Activated CD8-positive, alpha-beta memory T cell treated with anti-CD3 and anti-CD28 coated beads for 1 hour (primary cell): ENCODE results near the gene SPACA6.
"Not testable (repeated sequence)": the region's sequence is repeated elsewhere in the genome, so short reads cannot be mapped to it uniquely, and the experiment has no call there.

Experiments used
- DNase-seq, 2 donors: peaks; one replicate each; pipeline ENCODE4 v3.0.0-alpha.2; 2020; ENCODE audit warnings: low read depth in 1 of 2; ENCODE audit errors: extremely low read depth in 1 of 2

Gene SPACA6, protein sequence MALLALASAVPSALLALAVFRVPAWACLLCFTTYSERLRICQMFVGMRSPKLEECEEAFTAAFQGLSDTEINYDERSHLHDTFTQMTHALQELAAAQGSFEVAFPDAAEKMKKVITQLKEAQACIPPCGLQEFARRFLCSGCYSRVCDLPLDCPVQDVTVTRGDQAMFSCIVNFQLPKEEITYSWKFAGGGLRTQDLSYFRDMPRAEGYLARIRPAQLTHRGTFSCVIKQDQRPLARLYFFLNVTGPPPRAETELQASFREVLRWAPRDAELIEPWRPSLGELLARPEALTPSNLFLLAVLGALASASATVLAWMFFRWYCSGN

DNA sequence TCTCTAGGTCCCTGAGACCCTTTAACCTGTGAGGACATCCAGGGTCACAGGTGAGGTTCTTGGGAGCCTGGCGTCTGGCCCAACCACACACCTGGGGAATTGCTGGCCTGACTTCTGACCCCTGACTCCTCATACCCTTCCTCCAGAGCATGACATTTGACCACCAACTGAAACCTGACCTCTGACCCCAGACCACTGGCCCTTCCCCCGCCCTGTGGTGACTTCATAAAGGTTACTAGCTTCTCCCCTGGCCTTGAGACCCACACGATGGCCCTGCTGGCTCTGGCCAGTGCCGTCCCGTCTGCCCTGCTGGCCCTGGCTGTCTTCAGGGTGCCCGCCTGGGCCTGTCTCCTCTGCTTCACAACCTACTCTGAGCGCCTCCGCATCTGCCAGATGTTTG lies at the start of gene SPACA6:
SPACA6 (plus strand) TSS at position 71 of the 400 bp plus-strand sequence; CDS start at position 268, 197 bp downstream.
- DNase-seq, result no peak

DNA sequence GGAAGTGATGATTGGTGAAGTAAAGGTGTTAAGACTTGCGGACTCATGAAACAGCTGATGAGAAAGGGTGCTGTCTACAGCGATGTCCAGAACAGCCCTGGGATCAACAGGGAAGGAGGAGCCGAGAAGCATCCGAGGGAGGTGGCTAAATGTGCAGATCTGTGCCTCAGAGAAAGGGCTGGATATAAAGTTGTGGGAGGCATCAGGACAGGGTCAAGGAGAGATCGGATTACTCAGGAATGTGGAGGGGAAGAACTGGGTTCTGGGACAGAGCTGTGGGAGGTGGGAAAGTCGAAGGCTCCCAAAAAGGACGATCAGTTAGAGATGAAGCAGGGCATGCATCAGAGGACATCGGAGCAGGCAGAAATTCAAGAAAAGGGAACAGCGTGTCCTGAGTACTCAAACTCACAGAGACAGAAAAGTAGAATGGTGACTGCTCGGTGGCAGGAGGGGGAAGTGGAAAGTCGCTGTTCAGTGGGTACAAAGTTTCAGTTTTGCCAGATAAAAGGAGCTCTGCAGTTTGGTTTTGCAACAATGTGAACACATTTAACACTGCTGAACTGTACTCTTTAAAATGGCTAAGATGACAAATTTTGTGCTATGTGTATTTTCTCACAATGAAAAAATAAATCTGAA lies 48.4 kb upstream of the SPACA6 start:
- no peak for DNase-seq

DNA sequence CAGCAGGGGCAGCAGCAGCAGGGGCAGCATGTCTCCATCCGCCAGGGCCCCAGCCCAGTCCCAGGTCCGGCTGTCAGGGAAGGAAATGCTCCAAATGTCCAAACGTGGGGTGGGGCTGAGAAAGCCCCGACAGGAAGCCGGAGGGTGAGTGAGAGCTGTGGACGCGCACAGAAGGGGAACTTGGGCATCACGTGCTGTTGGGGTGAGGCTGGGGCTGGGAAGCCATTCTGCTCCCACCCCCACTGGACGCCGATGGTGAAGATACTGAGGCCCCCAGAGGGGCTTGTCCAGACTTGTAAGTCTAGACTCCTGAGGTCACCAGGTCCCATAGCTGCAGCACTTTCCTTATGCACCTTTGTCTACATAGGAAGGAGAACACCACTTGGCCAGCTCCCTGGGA lies 46.4 kb upstream of the SPACA6 start, which contains the start of gene SIGLEC14:
SIGLEC14 (minus strand) TSS at position 96 of the 400 bp plus-strand sequence; CDS start at position 30, 66 bp downstream.
- not testable (repeated sequence) for DNase-seq

DNA sequence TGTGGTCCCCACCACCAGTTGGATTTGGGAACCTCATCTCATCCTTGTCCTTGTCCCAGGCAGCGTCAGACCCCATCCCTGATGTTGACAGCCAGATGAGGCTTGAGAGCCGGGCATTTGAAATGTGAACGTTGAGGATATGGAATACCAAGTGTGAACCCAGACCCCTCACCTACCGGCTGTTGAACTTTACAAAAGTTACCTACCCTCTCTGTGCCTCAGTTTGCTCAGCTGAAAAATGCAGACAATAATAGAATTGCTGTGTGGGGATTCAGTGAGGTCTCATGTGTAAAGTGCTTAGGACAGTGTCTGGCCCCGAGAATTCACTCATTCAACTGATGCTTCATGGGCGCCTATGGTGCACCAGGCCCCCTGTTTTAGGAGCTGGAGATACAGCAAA lies 45.8 kb upstream of the SPACA6 start:
- DNase-seq, result no peak

DNA sequence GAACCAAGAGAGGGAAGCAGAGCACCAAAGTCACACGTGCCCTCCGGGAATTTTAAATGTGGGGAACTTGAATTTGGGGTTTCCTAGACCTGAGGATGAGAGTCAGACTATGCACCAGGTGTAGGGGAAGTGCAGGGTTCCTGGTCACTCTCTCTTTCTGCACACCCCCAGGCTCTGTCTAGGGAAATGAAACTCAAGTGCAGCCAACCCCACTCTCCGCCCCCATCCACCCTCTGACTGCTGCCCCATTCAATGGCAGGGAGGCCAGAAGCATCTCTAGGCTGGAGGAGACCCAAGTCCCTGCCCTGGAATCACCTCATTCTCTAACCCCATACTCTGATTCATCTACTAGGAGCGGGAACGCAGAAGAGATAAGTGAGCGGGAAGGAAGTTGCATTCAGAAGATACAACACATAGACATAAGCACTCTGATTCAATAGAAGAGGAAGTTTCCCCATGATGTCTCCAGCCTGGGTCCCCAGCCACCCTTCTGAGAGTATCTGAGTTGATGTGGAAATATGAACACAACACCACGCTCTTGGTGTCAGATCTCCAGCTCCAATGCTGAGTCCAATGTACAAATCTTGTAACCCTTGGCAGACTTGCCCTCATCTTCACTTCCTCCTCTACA lies 41.8 kb upstream of the SPACA6 start:
- no peak for DNase-seq

DNA sequence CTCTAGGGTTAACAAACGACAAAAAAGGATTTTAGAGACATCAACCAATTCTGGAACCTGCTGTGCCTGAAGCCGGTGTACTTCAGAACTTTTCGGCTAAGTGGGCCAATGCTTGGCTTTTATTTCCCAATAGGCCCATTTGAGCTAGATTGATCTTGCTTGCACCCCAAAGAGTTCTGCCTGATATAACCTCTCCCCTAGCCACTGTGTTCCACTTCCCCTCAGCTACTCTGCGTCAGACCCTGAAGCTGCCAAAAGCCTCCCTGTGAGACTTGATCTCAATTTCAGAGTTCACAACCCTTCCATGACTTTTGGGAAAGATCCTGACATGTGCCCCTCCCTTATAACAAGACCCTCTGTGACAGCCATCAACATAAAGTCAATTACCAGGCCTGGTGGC lies 40.9 kb upstream of the SPACA6 start:
- no peak for DNase-seq

DNA sequence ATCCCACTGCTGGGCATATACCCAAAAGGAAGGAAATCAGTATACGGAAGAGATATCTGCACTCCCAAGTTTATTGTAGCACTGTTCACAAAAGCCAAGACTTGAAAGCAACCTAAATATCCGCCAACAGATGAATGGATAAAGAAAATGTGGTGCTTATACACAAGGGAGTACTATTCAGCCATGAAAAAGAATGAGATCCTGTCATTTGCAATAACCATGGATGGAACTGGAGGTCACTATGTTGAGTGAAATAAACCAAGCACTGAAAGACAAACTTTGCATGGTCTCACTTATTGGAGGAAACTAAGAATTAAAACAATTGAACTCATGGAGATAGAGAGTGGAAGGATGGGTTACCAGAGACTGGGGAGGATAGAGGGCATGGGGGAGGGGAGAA lies 40.0 kb upstream of the SPACA6 start:
- DNase-seq, result no peak

DNA sequence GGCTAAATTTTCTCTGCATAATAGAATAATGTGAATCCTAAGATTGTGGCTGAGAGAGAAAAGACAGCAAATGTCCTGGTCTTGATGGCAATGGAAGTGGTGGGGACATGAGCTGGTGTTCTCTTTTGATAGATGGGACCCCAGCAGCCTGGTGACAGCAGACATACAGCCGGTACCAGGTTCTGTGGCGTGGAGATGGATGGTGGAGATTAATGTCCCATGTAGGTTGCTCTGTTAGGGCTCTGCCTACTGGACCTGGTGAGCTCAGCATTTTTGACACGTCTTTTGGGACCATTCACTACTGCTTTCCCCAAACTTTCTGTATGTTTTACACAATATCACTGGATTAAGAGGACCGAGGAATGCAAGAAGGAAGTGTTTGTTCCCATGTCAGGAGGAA lies 38.3 kb upstream of the SPACA6 start:
- DNase-seq, result no peak

DNA sequence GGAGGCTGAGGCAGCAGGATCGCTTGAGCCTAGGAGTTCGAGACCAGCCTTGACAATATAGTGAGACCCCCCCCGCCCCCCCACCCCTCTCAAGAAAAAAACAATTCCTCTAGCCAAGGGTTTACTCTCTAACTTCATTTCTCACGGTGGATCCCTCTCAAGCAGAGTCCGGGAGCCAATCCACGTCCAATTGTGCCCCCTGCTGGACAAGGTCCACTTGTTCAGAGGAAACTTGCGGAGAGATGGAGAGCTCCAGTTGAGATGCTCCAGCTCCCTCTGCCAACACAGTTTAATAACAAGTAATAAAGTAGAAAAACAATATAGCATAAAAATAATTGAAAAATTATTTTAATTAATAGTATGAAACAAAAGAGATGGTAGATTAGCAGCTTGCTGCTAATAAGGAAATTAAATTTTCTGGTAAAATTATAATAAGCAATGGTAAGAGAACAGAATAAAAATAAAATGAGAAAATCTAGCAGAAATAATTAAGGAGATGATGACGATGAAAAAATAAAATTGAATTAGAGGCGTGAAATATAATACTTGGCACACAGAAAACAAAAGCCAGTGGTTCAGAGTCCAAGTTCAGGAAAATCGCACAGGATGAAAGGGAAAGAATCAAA lies 32.0 kb upstream of the SPACA6 start:
- DNase-seq, result no peak

DNA sequence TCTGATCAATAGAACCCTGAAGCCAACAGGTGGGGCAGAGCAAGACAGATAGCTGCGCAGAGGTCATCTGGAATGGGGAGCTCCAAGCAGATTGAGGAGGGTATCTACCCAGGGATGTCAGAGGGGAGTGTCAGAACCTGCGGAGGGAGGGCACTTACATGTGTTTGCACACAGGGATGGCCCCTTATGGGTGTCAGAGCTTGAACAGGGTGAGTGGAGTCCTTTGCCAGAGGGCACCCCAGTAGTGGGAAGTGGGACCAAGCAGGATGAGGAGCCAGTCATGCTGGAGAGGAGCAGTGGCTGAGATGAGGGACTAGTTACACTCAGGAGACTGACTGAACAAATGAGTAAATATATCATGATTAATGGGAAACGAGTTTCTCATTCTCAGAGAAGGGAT lies 29.5 kb upstream of the SPACA6 start:
- DNase-seq, result no peak

DNA sequence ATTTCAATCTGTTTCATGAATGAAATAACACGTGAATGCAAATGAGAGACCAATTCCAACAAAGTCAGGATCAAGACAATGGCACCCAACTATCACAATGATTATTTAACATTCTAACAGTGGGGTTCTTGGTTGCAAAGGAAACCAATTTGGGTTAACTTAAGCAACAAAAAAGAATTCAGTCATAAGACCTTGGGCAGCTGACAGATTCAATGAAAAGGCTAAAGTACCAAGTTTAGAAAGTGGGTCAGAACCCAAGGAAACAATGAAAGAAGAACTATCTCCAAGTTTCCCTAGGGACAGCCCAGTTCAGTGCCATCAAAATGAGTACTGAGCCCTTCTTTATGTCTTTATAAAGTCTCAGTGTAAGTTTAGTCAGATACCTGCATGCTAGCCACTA lies 29.0 kb upstream of the SPACA6 start:
- no peak for DNase-seq

DNA sequence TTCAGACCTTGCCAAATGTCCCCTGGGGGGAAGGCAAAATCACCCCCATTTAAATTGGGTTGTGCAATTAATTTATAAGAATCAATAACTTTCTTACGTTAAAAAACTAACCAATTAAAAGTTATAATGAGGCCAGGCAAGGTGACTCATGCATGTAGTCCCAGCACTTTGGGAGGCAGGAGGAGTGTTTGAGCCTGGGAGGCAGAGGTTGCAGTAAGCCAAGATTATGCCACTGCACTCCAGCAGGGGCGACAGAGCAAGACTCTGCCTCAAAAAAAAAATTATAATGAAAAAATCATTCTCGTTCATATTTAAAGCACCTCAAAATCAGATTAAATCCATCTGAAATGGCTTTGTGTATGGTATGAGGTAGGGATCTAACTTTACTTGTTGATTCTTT lies 28.1 kb upstream of the SPACA6 start:
- no peak for DNase-seq

DNA sequence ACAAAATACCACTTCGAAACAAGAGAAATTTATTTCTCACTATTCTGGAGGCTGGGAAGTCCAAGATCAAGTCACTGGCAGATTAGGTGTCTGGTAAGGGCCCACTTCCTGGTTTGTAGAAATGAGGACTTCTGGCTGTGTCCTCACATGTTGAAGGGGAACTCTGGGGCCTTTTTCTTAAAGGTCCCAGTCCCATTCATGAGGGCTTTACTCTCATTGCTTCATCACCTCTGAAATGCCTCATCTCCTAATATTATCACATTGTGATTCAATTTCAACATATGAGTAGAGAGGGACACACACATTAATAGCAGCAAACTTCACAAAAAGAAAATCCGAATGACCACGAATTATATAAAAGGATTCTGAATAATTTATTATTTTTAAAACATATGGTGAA lies 24.9 kb upstream of the SPACA6 start:
- DNase-seq, result no peak

DNA sequence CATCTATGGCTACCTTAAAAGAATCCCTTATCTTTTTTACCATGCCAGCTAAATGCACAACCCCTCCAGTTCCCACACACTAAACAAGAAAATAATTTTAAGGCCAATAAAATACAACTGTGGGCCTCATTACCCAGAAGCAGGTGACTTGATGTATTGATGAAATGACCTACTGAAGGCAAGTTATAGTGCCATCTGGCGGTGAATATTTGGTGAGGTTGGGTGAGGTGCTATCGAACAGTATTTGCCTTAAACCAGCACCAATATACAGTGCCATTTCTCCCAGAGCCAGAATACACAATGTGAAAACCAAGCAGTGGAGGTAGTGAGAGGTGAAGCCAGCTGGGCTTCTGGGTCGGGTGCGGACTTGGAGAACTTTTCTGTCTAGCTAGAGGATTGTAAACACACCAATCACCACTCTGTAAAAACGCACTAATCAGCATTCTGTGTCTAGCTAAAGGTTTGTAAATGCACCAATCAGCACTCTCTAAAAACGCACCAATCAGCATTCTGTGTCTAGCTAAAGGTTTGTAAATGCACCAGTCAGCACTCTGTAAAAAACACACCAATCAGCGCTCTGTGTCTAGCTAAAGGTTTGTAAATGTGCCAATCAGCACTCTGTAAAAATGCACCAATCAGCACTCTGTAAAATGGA lies 17.1 kb upstream of the SPACA6 start:
- not testable (repeated sequence) for DNase-seq

DNA sequence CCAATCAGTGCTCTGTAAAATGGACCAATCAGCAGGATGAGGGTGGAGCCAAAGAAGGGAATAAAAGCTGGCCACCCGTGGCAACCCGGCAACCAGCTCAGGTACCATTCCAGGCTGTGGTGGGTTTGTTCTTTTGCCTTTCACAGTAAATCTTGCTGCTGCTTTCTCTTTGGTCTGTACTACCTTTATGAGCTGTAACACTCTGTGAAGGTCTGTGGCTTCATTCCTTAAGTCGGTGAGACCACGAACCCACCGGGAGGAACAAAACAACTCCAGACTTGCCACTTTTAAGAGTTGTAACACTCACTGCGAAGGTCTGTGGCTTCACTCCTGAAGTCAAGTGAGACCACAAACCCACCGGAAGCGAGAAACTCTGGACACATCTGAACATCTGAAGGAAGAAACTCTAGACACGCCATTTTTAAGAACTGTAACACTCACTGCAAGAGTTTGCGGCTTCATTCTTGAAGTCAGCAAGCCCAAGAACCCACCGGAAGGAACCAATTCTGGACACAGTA lies 16.5 kb upstream of the SPACA6 start:
- no peak for DNase-seq

DNA sequence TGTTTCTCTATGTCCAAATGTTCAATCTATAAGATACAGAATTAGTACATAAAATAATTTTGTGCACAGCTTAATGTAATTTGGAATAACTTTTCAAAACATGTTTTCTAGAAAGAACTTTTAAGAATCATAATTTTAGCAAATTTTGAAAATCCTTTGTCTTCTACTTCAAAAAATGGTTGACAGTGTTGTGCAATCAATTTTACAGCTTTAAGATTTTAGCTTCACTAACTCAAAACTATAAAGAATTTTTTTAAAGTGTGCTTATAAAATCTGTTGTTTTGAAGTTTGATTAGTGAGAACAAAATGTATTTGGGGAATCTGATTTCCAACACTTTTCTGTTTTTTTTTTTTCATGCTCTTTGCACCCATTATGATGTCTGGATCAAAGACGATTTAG lies 12.7 kb upstream of the SPACA6 start:
- no peak for DNase-seq

DNA sequence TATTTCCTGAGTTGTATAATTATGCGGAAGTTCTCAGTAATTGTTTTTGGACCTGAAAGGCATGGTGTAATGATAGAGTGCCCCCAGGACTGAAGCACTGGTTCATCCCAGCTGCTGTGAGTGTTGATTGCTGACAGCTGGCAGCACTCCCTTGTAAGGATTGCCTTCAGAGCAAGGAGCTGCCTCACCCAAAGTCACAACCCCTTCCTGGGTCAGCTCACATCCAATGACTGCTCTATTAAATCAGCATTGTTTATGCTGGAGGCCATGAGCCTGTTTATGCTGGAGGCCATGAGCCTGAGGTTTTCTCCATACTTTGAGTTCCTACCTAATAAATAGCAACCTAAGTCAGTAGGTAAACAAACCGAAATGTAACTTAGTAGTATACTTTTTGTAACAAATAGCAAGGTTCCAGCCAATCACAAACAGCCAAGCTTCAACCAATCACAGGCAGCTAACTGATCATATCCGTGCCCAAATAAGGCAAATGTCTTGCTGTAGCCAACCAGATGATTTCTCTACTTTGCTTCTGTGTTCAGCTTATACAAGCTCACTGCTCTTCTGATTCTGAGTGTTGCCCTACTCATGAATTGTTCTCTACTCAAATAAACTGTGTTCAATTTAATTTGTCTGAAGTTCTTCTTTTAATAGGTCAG lies 11.7 kb upstream of the SPACA6 start:
- DNase-seq, result no peak

DNA sequence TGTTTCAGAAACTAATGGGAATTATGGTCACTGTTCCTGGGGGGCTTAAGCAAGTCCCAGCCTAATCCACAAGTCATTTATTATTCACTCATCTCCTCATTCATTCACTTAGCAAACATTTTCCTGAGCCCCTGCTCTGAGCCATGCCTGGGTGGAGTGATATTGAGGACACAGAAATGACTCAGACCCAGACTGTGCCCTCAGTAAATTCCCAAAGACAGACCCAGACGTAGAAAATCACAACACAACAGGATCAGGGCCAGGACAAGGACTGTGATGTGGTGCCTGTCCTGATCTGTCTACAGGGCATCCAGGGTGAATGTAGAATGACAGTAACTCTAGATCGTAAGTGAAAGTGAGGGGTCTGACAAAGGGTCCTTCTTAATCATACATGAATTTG lies 7.0 kb upstream of the SPACA6 start:
- DNase-seq, result no peak

DNA sequence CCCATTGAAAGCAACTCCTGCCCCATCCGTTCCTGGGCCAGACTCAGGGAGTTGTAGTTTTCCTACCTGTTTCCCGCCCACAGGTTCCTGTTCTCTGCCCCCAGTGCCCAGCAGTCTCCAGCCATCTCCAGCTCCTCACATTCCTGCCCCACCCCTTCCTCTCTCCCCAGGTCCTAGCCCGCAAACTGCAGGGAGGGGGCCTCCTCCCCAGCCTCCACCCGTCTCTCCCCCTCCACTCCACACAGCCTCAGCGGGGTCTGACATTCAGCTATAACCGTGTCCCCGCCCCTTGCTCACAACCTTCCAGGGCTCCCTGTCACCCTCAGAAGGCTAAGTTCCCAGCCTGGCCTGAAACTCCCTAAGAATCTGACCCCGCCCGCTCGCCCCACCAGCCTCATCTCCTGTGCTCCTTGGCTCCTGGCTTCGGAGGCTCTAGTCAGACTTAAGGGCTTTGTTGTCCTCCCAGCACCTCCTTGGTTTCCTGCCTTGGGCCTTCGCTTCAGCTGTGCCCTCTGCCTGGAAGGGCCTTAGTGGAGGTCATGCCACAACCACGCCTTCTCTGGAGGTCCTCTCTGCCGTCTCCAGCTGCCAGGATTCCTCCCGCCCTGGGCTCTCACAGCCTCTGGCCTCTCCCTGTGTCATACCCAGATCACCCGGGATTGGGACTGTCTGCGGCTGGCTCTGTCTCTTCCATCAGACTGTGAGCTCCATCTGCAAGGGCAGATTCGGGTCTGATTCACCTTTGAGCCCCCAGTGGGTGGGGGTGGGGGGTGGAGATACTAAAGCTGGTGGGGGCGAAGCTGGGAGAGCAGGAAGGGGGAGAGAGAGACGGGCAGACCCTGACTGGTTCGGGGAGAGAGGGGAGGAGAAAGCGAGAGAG lies 5.1 kb upstream of the SPACA6 start:
- no peak for DNase-seq
